Measurements from ENCODE around the gene SLC22A12.
"Not testable (repeated sequence)": the region's sequence is repeated elsewhere in the genome, so short reads cannot be mapped to it uniquely, and the experiment has no call there.

- TF ChIP-seq POLR2A (IDR thresholded peaks at IDR 0.05) = not testable (repeated sequence)
- TF ChIP-seq, protein P1, sequence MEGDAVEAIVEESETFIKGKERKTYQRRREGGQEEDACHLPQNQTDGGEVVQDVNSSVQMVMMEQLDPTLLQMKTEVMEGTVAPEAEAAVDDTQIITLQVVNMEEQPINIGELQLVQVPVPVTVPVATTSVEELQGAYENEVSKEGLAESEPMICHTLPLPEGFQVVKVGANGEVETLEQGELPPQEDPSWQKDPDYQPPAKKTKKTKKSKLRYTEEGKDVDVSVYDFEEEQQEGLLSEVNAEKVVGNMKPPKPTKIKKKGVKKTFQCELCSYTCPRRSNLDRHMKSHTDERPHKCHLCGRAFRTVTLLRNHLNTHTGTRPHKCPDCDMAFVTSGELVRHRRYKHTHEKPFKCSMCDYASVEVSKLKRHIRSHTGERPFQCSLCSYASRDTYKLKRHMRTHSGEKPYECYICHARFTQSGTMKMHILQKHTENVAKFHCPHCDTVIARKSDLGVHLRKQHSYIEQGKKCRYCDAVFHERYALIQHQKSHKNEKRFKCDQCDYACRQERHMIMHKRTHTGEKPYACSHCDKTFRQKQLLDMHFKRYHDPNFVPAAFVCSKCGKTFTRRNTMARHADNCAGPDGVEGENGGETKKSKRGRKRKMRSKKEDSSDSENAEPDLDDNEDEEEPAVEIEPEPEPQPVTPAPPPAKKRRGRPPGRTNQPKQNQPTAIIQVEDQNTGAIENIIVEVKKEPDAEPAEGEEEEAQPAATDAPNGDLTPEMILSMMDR (IDR thresholded peaks at IDR 0.05) = not testable (repeated sequence)
These were observed 4.9 kb downstream of the SLC22A12 start for GRCh38 chr11:64595922-64596321.

All from right lobe of liver (tissue), 4 donors.